Measurements from ENCODE around the gene GCGR. TPM values are rescaled to one million over a fixed set of nuclear protein-coding genes. Genes with fewer than 3 reads are reported as not detected.

GCGR gene
- total and polyA plus RNA-seq, 2 of the 13 experiments (the other 11 are each of a cell fraction or from before 2014, with no cell fraction given): 0.04 to 0.13 TPM

GRCh38 chr17:81860756-81861568 lies 57.0 kb downstream of the GCGR start (continued):
- TF ChIP-seq, protein P1, sequence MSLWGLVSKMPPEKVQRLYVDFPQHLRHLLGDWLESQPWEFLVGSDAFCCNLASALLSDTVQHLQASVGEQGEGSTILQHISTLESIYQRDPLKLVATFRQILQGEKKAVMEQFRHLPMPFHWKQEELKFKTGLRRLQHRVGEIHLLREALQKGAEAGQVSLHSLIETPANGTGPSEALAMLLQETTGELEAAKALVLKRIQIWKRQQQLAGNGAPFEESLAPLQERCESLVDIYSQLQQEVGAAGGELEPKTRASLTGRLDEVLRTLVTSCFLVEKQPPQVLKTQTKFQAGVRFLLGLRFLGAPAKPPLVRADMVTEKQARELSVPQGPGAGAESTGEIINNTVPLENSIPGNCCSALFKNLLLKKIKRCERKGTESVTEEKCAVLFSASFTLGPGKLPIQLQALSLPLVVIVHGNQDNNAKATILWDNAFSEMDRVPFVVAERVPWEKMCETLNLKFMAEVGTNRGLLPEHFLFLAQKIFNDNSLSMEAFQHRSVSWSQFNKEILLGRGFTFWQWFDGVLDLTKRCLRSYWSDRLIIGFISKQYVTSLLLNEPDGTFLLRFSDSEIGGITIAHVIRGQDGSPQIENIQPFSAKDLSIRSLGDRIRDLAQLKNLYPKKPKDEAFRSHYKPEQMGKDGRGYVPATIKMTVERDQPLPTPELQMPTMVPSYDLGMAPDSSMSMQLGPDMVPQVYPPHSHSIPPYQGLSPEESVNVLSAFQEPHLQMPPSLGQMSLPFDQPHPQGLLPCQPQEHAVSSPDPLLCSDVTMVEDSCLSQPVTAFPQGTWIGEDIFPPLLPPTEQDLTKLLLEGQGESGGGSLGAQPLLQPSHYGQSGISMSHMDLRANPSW (CRISPR knock-in tag; IDR thresholded peaks at IDR 0.05; ENCODE audit: borderline replicate concordance): no peak; the same call in 1 of the 2 replicates
- TF ChIP-seq, protein P2, sequence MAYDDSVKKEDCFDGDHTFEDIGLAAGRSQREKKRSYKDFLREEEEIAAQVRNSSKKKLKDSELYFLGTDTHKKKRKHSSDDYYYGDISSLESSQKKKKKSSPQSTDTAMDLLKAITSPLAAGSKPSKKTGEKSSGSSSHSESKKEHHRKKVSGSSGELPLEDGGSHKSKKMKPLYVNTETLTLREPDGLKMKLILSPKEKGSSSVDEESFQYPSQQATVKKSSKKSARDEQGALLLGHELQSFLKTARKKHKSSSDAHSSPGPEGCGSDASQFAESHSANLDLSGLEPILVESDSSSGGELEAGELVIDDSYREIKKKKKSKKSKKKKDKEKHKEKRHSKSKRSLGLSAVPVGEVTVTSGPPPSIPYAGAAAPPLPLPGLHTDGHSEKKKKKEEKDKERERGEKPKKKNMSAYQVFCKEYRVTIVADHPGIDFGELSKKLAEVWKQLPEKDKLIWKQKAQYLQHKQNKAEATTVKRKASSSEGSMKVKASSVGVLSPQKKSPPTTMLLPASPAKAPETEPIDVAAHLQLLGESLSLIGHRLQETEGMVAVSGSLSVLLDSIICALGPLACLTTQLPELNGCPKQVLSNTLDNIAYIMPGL (CRISPR knock-in tag; IDR thresholded peaks at IDR 0.05; ENCODE audit: borderline replicate concordance in 1 of 2, low read depth in 1 of 2): peak; percentile 51 to 88; a peak in 3 of 4 replicates
- TF ChIP-seq ARID2 (CRISPR knock-in tag; IDR thresholded peaks at IDR 0.05; ENCODE audit: borderline replicate concordance) (no peak; the same call in 1 of the 2 replicates), ZNF75D (CRISPR knock-in tag; IDR thresholded peaks at IDR 0.05; ENCODE audit: borderline replicate concordance) (peak; percentile 85; the same call in 1 of the 2 replicates), XBP1 (CRISPR knock-in tag; IDR thresholded peaks at IDR 0.05) (peak; percentile 99), HNF1B (CRISPR knock-in tag; IDR thresholded peaks at IDR 0.05) (peak; percentile 95), ZNF329 (CRISPR knock-in tag; IDR thresholded peaks at IDR 0.05; ENCODE audit: low read depth) (no peak; the same call in 1 of the 2 replicates), ZNF850 (CRISPR knock-in tag; conservative IDR thresholded peaks at IDR 0.05) (0 out of 2 replicates have a peak, but pooled peaks have one; percentile 45), RFXAP (CRISPR knock-in tag; IDR thresholded peaks at IDR 0.05; ENCODE audit: borderline replicate concordance) (peak; percentile 98), CAMTA2 (CRISPR knock-in tag; IDR thresholded peaks at IDR 0.05; ENCODE audit: borderline replicate concordance) (peak; percentile 75; the same call in 1 of the 2 replicates), SMAD9 (CRISPR knock-in tag; IDR thresholded peaks at IDR 0.05) (no peak; the same call in 1 of the 2 replicates), KLF16 (CRISPR knock-in tag; IDR thresholded peaks at IDR 0.05) (peak; percentile 91 to 97; a peak in 3 of 4 replicates), ZNF296 (CRISPR knock-in tag; conservative IDR thresholded peaks at IDR 0.05) (no peak)
- TF ChIP-seq, protein P3, sequence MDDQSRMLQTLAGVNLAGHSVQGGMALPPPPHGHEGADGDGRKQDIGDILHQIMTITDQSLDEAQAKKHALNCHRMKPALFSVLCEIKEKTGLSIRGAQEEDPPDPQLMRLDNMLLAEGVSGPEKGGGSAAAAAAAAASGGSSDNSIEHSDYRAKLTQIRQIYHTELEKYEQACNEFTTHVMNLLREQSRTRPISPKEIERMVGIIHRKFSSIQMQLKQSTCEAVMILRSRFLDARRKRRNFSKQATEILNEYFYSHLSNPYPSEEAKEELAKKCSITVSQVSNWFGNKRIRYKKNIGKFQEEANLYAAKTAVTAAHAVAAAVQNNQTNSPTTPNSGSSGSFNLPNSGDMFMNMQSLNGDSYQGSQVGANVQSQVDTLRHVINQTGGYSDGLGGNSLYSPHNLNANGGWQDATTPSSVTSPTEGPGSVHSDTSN (CRISPR knock-in tag; IDR thresholded peaks at IDR 0.05; ENCODE audit: borderline replicate concordance): no peak

Measured in HepG2 (cell line).